GM18505 (cell line): ENCODE data around the gene NALCN.

ENCODE experiments used
- ATAC-seq: cut with Tn5 transposase; IDR thresholded peaks from one replicate; pipeline ENCODE4 v1.9.1; 2021; ENCODE audit not compliant: unreplicated experiment
- POLR2A ChIP-seq: IDR thresholded peaks from 4 replicates; pipeline ENCODE4 v1.6.1; 2011; ENCODE audit warnings: borderline replicate concordance; ENCODE audit not compliant: insufficient read depth, insufficient read length; ENCODE audit errors: extremely low read depth

The NALCN gene

GRCh38 chr13:101116826-101117225 lies 299.5 kb downstream of the NALCN start:
- TF ChIP-seq POLR2A, result no peak
- ATAC-seq, result no peak

DNA sequence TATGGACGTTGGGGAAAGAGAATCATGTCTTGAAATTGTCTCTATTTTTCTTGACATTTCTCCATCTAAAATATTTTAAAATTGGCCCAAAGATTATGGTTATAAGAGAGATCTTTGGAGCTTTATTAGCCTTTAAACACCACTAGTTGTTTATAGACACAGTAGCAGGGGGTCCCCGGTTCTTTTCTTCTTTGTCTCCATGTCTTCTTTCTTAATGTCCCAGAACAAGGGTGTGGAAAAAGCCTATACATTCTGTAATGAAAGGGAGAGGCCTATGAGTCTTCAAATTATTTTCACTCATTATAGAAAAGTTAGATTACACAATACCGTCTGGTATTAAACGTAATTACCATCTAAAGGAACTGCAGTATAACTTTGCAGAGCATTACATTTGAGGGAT lies 300.0 kb downstream of the NALCN start:
- TF ChIP-seq POLR2A, result no peak
- ATAC-seq, result no peak

DNA sequence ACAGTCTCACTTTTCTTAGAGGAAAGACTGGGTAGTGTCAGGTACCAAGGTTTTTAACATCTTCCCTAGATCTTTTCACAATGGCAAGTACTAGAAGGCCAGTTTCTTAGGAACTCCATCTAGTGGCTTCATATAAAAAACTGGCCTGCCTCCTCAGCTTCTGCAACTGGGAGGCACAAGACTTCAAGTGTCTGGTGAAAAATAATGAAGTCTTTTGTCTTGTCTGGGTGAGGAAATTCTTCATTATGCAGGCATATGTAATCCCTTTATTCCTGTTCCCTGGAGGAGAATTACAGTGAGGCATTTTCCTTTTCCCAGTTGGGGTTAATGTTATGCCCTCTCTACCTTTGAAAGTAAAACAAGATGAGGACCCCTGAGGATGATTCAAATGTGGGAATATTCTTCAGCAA lies 300.5 kb downstream of the NALCN start:
- no peak for TF ChIP-seq POLR2A
- ATAC-seq, result no peak

DNA sequence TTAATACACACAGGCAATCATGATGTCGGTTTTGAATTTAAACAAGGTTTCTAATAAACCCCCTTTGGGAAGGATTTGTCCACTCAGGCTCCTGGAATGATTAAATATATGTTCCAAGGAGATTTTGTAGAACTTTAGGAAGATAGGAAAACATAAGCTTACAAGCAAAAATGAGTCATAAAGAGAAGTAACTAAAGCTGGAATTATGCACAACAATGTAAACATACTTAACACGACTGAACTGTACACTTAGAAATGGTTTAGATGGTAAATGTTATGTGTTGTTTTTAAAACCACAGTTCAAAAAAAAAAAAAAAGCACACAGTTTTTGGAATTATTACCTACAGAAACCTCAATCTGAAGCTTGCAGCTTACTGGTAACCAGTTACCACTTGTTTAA lies 304.4 kb downstream of the NALCN start:
- ATAC-seq, result no peak
- no peak for TF ChIP-seq POLR2A

GRCh38 chr13:101109005-101109404 lies 307.3 kb downstream of the NALCN start:
- ATAC-seq, result no peak
- TF ChIP-seq POLR2A, result no peak

- no peak for TF ChIP-seq POLR2A
- ATAC-seq, result no peak
Observed at GRCh38 chr13:101098873-101099272, 317.4 kb downstream of the NALCN start.

DNA sequence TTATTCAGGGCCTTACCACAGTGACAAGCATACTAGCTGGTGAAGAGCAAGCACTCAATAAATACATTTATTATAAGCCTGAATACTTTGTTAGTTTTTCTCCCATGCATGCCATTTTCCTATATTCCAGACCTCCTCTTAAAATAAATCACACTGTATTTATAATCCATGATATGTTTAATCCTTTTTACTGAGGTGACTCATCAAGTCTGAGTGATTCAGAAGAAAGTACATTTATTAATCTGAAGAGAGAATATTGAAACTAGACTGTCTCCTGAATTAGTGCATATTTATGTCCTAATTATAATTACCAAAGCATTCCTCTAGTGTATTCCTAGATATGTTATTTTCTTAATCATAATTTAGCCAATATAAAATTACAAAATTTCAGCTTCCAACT lies 323.3 kb downstream of the NALCN start:
- no peak for TF ChIP-seq POLR2A
- ATAC-seq, result no peak

DNA sequence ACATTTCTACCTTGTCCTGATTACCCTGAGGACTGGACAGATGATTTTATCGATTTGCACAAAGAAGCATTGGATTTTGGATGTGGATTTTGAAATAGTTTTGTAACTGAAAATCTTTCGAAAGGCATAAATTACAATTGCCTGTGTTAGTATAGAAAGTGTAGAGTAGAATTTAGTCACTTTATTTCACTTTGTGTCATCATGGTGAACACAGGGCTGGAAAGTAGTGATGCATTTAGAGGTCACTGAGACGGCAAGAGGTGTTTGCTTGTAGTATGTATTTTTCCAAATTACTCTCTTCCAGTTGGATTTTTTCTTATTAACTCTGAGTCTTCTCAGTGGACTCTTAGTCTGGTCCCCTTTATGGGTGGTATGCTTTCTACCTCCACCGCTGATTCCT lies 326.0 kb downstream of the NALCN start:
- no peak for ATAC-seq
- no peak for TF ChIP-seq POLR2A

DNA sequence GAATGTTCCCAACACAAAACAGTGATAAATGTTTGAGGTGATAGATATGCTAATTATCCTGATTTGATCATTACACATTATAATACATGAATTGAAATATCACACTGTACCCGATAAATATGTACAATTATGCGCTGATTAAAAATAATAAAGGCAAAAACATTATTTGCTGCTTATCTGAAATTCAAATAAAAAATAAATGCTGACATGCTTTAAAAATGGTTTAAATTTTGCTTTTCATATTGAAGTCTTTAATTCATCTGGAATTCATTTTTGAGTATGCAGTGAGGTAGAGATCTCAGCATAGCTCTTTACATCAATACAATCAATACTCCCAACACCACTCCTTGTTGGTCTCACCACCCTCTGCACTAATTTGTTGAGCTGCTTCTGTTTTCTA lies 330.8 kb downstream of the NALCN start:
- TF ChIP-seq POLR2A, result no peak
- ATAC-seq, result no peak

DNA sequence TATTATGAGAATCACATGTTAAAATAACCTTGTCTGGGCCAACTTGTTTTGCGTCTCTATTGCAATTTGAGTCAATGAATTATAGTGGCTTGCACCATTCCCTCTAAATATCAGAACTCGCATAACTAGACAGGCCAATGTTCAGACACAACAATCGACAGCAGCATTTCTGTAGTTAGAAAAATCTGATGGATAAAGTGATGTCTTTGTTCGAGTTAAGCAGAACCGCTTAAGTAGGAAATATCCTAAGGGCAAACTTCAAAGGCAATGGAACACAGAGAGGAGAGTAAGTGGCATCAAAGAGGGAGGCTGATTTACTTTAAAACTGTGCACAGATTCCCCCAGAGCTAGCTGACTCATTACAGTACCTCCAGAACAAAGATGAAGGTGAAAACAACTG lies 333.9 kb downstream of the NALCN start:
- no peak for TF ChIP-seq POLR2A
- ATAC-seq, result no peak

DNA sequence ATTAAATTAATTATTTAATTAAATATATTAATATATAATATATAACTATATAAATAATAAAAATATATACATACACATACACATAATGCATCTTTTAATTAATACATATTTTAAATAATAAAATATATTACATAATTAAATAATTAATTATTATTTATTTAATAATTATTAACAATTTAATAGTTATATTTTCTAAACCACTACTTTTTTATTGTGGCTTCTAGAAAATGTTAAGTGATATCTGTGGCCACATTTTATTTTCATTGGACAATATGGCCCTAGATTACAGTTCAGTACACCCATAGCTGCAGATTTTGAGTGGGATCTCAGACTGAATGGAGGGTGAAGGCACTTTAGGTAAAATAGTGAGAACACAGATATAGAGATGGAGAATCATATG lies 335.7 kb downstream of the NALCN start:
- ATAC-seq, result no peak
- TF ChIP-seq POLR2A, result no peak

GRCh38 chr13:101065329-101065728 lies 351.0 kb downstream of the NALCN start:
- ATAC-seq, result no peak
- TF ChIP-seq POLR2A, result no peak

GRCh38 chr13:101059793-101060192 lies 356.5 kb downstream of the NALCN start:
- no peak for TF ChIP-seq POLR2A
- ATAC-seq, result no peak

- ATAC-seq, result no peak
- no peak for TF ChIP-seq POLR2A
Observed at GRCh38 chr13:101058841-101059240, 357.5 kb downstream of the NALCN start.
